NCI-H748 (cell line): ENCODE data around the gene TAC1.
"Not testable (repeated sequence)": the region's sequence is repeated elsewhere in the genome, so short reads cannot be mapped to it uniquely, and the experiment has no call there.

Experiments
- DNase-seq: peaks from one replicate; lab custom pipeline; 2025; ENCODE audit not compliant: unreplicated experiment; lab: John Stamatoyannopoulos, UW

Gene TAC1, protein sequence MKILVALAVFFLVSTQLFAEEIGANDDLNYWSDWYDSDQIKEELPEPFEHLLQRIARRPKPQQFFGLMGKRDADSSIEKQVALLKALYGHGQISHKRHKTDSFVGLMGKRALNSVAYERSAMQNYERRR

GRCh38 chr7:97731736-97732564, at the start of gene TAC1:
TSS of gene TAC1 (plus strand) at chr7:97732086. CDS start at chr7:97732613, 527 bp downstream.
- no peak for DNase-seq

GRCh38 chr7:97685952-97686351, 45.9 kb upstream of the TAC1 start:
- no peak for DNase-seq

DNA sequence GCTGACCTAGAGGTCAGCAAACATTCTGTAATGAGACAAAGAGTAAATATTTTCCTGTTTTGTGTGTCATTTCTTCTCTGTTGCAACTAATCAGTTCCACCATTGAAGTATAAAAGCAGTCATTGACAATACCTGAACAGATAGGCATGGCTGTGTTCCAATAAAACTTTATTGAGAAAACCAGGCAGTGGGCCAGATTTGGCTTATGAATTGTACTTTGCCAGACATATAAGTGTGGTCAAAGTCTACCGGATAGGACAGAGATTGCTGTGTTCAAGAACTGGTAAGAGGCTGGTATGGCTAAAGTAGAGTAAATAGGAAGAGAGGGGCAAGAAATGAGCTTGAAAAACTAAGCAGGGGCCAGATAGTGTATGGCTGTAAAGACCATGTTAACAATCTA, 38.3 kb upstream of the TAC1 start:
- no peak for DNase-seq

DNA sequence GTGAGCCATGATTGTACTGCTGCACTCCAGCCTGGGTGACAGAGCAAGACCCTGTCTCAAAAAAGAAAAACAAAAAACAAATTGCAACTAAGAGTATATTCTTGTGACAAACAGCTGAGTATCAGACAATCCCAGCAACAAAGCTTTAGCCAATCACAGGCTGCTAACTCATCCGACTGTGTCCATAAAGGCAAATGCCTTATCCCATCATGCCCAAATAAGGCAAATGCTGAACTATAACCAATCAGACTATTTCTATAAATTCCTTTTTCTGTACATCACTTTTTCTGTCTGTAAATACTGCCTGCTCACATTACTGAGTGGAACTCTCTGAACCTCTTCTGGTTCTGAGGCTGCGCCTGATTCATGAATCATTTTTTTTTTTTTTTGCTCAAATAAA, 37.5 kb upstream of the TAC1 start:
- no peak for DNase-seq

DNA sequence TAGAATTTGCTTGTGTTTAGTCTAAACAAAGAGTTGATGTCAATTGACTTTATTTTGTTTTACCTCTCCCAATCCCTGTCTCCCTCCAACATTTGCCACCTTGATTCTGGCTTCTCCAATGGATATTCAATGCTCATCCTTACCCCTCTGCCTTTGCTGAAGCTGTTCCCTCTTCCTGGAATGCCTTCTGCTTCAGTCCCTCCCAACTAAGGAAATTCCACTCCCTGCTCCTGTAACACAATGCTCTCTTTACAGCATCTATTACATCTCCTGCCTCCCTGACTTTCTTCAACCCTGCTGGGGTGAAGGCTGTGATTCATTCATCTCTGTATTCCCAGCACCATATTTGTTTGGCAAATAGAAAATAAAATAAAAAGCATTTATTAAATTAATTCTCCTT, 34.5 kb upstream of the TAC1 start:
- DNase-seq, result no peak

GRCh38 chr7:97722386-97722785, 9.5 kb upstream of the TAC1 start:
- DNase-seq, result no peak

DNA sequence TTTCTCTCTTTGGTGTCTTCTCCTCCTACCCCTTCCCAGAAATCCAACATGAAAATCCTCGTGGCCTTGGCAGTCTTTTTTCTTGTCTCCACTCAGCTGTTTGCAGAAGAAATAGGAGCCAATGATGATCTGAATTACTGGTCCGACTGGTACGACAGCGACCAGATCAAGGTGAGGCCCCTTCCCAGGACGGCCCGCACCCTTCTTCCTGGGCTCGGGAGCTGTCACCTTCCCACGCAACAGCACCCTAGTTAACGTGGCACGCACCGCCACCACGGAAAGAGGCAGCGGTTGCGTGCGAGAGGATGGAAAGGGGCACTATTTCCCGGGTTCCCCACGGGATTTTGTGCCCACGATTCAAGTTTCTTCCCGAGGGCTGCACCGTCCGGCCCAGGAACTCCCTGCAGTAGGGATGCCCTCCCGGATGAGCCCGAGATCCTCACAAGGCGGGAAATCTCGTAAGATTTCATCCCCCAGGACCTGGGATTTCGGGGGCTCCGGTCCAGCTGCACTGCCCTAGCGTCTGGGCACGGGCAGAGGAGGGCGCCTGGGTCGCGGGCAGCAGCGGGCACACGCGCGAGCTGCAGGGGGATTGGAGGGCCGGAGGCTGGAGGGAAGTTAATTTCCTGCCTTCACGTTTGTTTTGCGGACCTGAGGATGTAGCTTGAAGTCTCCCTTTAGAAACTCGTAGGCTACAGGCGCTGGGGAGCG, 834 bp downstream of the TAC1 start:
- no peak for DNase-seq

DNA sequence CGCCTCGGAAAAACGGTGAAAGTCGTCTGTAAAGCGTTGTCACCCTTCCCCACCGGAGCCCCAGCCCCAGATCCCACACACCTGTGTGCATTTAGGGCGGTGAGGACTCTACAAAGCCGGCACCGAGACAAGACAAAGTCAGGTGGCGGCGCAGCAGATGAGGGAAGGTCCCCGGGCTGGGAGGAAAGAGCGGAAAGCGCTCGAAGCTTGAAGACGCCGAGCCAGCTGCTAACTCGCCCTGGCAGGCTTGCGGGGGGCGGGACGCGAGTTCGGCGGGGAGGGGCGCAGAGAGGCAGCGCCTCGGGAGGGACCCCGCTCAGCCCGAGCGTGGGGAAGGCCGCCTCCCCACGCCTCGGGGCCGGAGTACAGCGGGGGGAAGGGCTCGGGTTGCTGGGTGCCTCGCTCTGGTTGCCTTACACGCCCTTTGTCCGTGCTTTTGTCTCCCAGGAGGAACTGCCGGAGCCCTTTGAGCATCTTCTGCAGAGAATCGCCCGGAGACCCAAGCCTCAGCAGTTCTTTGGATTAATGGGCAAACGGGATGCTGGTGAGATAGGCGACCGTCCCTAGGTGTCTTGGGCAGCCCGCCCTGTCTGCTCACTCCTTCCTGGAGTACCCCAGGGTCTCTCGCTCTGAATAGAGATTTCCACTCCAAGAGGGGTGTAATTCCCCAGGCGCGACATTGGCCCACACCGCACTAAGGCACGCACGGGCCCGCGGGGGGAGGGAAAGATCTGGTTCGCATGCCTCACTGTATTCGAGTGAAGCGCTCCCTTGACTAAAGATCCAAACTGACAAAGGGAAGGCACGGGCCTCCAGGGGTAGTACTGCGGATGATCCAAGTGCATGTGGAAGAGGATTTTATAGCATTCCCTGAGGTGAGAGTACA, 1.6 kb downstream of the TAC1 start:
- DNase-seq, result peak; percentile 78

- DNase-seq, result no peak
Measured at GRCh38 chr7:97734255-97734654, 2.4 kb downstream of the TAC1 start.

- no peak for DNase-seq
Measured at GRCh38 chr7:97735075-97735474, 3.2 kb downstream of the TAC1 start.

DNA sequence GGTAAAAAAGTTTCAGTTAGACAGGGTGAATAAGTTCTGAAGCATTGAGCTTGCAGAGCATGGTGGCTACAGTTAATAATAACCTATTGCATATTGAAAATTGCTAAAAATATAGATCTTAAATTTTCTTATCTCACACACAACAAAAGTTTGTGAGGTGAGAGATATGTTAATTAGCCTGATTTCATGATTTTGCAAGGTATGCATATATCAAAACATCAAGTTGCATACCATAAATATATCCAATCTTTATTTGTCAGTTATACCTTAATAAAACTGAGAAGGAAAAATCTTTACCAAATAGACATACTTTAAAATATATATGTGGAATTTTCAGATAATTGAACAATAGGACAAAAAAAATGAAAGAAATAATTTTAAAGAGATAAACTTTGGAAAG, 16.6 kb downstream of the TAC1 start:
- DNase-seq, result no peak

- DNase-seq, result no peak
Measured at GRCh38 chr7:97751566-97751965, 19.7 kb downstream of the TAC1 start.

GRCh38 chr7:97752215-97752614, 20.3 kb downstream of the TAC1 start:
- peak; percentile 52 for DNase-seq

- DNase-seq, result no peak
Measured at GRCh38 chr7:97757824-97758223, 25.9 kb downstream of the TAC1 start.

- DNase-seq, result peak; percentile 21
Measured at GRCh38 chr7:97770850-97771249, 39.0 kb downstream of the TAC1 start.

DNA sequence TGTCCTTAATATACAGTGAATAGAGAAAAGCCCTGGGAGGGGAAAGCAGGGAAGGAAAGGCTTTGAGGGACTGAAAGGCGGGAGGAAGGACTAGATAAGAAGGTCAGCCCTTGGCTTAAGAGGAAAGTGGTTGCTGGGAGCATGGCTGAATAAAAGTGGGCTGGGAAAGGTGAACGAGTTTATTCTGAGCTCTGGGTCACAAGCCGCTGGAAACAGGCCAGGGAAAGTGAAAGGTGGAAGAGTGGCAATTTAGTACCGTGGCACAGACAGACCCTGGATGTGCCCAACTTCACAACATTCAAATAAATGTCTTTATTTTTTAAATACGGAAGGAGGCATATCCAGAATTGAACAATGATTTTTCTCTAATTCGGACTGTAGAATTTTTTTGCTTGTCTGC, 39.7 kb downstream of the TAC1 start:
- DNase-seq, result no peak

GRCh38 chr7:97772045-97772901, 40.4 kb downstream of the TAC1 start:
- DNase-seq, result peak; percentile 10

DNA sequence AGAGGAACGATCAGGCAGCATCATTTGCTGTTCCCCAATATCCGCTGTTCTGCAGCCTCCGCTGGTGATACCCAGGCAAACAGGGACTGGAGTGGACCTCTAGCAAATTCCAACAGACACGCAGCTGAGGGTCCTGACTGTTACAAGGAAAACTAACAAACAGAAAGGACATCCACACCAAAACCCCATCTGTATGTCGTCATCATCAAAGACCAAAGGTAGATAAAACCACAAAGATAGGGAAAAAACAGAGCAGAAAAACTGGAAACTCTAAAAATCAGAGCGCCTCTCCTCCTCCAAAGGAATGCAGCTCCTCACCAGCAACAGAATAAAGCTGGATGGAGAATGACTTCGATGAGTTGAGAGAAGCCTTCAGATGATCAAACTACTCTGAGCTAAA, 54.5 kb downstream of the TAC1 start:
- DNase-seq, result not testable (repeated sequence)
